ENCODE results near the gene SHISA4. TPM values are rescaled to one million over a fixed set of nuclear protein-coding genes. Genes with fewer than 3 reads are reported as not detected.
"Not testable (repeated sequence)": the region's sequence is repeated elsewhere in the genome, so short reads cannot be mapped to it uniquely, and the experiment has no call there.

Gene SHISA4
- 10.3 TPM for total RNA-seq
- long read RNA-seq, transcript SHISA4-201 (5 exons, 1,341 nt), result major isoform, 14 of 18 reads
- long read RNA-seq, partial matches to known transcripts, result 2 of 18 reads
- long read RNA-seq, other reads (novel, unspliced or antisense), result 1 of 18 reads

- DNase-seq (ENCODE audit: low spot score), result peak; percentile 93
Observed at GRCh38 chr1:201888282-201889089, at the start of gene SHISA4. Gene SHISA4, plus strand, starts transcription at chr1:201888898. Its CDS starts 97 bp downstream, at chr1:201888995.

- not testable (repeated sequence) for DNase-seq (ENCODE audit: low spot score)
Observed at GRCh38 chr1:201839089-201839488, 49.6 kb upstream of the SHISA4 start.

GRCh38 chr1:201840055-201840454 is 48.6 kb upstream of the SHISA4 start:
- no peak for DNase-seq (ENCODE audit: low spot score)

- DNase-seq (ENCODE audit: low spot score), result no peak
Observed at GRCh38 chr1:201840490-201840889, 48.2 kb upstream of the SHISA4 start.

GRCh38 chr1:201841265-201841912 is 47.3 kb upstream of the SHISA4 start:
- DNase-seq (ENCODE audit: low spot score), result no peak

GRCh38 chr1:201842472-201843027 is 46.1 kb upstream of the SHISA4 start:
- DNase-seq (ENCODE audit: low spot score), result no peak

GRCh38 chr1:201845331-201846083 is 43.2 kb upstream of the SHISA4 start:
- DNase-seq (ENCODE audit: low spot score), result no peak

GRCh38 chr1:201847150-201847549 is 41.5 kb upstream of the SHISA4 start:
- no peak for DNase-seq (ENCODE audit: low spot score)

GRCh38 chr1:201848230-201848629 is 40.5 kb upstream of the SHISA4 start:
- no peak for DNase-seq (ENCODE audit: low spot score)

GRCh38 chr1:201849372-201850052 is 39.2 kb upstream of the SHISA4 start:
- DNase-seq (ENCODE audit: low spot score), result no peak

- no peak for DNase-seq (ENCODE audit: low spot score)
Observed at GRCh38 chr1:201850053-201850397, 38.7 kb upstream of the SHISA4 start.

- no peak for DNase-seq (ENCODE audit: low spot score)
Observed at GRCh38 chr1:201851949-201852348, 36.7 kb upstream of the SHISA4 start.

- DNase-seq (ENCODE audit: low spot score), result not testable (repeated sequence)
Observed at GRCh38 chr1:201856722-201857121, 32.0 kb upstream of the SHISA4 start.

- DNase-seq (ENCODE audit: low spot score), result no peak
Observed at GRCh38 chr1:201859424-201859823, 29.3 kb upstream of the SHISA4 start.

- no peak for DNase-seq (ENCODE audit: low spot score)
Observed at GRCh38 chr1:201861448-201861847, 27.2 kb upstream of the SHISA4 start.

GRCh38 chr1:201870397-201870796 is 18.3 kb upstream of the SHISA4 start:
- no peak for DNase-seq (ENCODE audit: low spot score)

- DNase-seq (ENCODE audit: low spot score), result no peak
Observed at GRCh38 chr1:201874672-201875071, 14.0 kb upstream of the SHISA4 start.

GRCh38 chr1:201876148-201876818 is 12.4 kb upstream of the SHISA4 start:
- DNase-seq (ENCODE audit: low spot score), result no peak

- no peak for DNase-seq (ENCODE audit: low spot score)
Observed at GRCh38 chr1:201877877-201878401, 10.8 kb upstream of the SHISA4 start.

Measured in mesenteric fat pad (tissue), 1 donor.